Measurements from ENCODE around the gene SORBS2.

Gene SORBS2

DNA sequence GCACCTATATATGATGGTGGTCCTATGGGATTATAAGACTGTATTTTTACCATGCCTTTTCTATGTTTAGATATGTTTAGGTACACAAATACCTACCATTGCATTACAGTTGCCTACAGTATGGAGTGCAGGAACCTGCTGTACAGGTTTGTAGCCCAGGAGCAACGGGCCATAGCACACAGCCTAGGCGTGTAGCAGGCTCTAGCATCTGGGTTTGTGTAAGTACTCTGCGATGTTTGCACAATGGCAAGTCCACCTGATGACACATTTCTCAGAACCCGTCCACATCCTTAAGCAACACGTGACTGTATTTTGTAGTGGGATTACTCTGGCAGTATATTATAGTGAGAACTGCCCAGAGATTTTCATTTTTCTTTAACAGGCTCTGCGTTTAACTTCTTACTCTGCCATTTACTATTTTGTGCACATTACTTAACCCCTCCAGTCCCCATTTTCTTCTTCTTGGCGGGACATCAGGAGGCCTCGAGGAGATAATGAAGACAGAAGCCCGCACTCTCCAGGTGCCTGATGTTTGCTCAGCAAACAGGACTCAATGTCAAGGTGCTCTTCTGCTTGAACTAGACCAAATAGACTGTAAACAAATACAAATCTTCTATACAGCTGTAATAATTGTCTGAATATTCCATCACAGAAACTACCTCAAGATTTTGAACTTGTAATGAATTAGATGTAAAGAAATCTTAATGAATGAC lies 174.7 kb downstream of the SORBS2 start:
- TF ChIP-seq CTCF (conservative IDR thresholded peaks at IDR 0.05): no peak
- no peak overlapping the region for H3K27ac ChIP-seq

GRCh38 chr4:185634066-185634652 lies 177.8 kb downstream of the SORBS2 start:
- TF ChIP-seq CTCF (conservative IDR thresholded peaks at IDR 0.05): peak; percentile 70
- no peak overlapping the region for H3K27ac ChIP-seq

- H3K27ac ChIP-seq: no peak overlapping the region
- TF ChIP-seq CTCF (conservative IDR thresholded peaks at IDR 0.05): no peak
These were observed 185.2 kb downstream of the SORBS2 start for GRCh38 chr4:185626798-185627197.

- TF ChIP-seq CTCF (conservative IDR thresholded peaks at IDR 0.05): no peak
- no peak overlapping the region for H3K27ac ChIP-seq
These were observed 186.5 kb downstream of the SORBS2 start for GRCh38 chr4:185625503-185625902.

GRCh38 chr4:185624259-185624589 lies 187.8 kb downstream of the SORBS2 start:
- TF ChIP-seq CTCF (conservative IDR thresholded peaks at IDR 0.05): no peak
- no peak overlapping the region for H3K27ac ChIP-seq

- no peak overlapping the region for H3K27ac ChIP-seq
- no peak for TF ChIP-seq CTCF (conservative IDR thresholded peaks at IDR 0.05)
These were observed 188.3 kb downstream of the SORBS2 start for GRCh38 chr4:185623444-185624258.

GRCh38 chr4:185608185-185608584 lies 203.8 kb downstream of the SORBS2 start:
- H3K27ac ChIP-seq: peak overlapping the region; percentile 6; the same call in 1 of the 2 replicates
- TF ChIP-seq CTCF (conservative IDR thresholded peaks at IDR 0.05): no peak

Measured in VCaP (cell line).